PFSK-1 (cell line): ENCODE data around the gene TNFAIP8.

Experiments used
- POLR2AphosphoS5 ChIP-seq: IDR thresholded peaks from 2 replicates; pipeline ENCODE4 v1.6.1; 2012; ENCODE audit warnings: low read depth, mild to moderate bottlenecking, control low read depth, low read length, moderate library complexity
- SIN3A ChIP-seq: IDR thresholded peaks from 2 replicates; pipeline ENCODE4 v1.6.1; 2012; ENCODE audit warnings: mild to moderate bottlenecking, low read length, moderate library complexity, borderline replicate concordance; ENCODE audit not compliant: insufficient read depth
- TAF1 ChIP-seq: IDR thresholded peaks from 2 replicates; pipeline ENCODE4 v1.6.1; 2012; ENCODE audit warnings: low read length, control low read depth, borderline replicate concordance; ENCODE audit not compliant: insufficient read depth
- TF ChIP-seq, protein P1 (sequence below), 2 experiments: IDR thresholded peaks; 2 replicates each; pipeline versions ENCODE4 v1.6.1 to v1.8.0; 2011 to 2012; ENCODE audit warnings: low read depth in 2 of 2, low read length in 2 of 2, control low read depth in 1 of 2, inconsistent platforms in 1 of 2, mild to moderate bottlenecking in 1 of 2, moderate library complexity in 1 of 2; ENCODE audit not compliant: insufficient read depth in 1 of 2

DNA sequence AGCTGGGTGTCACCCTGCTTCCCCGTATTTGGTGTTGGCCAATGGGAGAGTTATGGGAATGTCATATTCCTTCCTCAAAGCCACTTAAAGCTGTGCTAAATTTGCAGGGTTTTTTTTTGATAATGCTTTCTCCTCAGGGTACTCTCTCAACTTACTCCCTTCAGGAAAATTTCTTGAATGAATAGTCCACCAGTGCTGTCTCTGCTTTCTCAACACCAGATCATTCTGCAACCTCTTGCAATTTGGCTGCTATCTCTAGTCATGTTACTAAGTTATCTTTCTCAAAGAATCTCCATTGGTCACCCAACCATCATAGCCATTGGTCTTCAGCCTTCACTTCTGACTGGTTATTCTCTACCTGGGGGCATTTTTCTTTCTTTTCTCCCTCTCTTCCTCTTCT is 13.4 kb upstream of the TNFAIP8 start:
- TF ChIP-seq POLR2AphosphoS5 (no peak), TAF1 (no peak), SIN3A (no peak)
- TF ChIP-seq, protein P1, sequence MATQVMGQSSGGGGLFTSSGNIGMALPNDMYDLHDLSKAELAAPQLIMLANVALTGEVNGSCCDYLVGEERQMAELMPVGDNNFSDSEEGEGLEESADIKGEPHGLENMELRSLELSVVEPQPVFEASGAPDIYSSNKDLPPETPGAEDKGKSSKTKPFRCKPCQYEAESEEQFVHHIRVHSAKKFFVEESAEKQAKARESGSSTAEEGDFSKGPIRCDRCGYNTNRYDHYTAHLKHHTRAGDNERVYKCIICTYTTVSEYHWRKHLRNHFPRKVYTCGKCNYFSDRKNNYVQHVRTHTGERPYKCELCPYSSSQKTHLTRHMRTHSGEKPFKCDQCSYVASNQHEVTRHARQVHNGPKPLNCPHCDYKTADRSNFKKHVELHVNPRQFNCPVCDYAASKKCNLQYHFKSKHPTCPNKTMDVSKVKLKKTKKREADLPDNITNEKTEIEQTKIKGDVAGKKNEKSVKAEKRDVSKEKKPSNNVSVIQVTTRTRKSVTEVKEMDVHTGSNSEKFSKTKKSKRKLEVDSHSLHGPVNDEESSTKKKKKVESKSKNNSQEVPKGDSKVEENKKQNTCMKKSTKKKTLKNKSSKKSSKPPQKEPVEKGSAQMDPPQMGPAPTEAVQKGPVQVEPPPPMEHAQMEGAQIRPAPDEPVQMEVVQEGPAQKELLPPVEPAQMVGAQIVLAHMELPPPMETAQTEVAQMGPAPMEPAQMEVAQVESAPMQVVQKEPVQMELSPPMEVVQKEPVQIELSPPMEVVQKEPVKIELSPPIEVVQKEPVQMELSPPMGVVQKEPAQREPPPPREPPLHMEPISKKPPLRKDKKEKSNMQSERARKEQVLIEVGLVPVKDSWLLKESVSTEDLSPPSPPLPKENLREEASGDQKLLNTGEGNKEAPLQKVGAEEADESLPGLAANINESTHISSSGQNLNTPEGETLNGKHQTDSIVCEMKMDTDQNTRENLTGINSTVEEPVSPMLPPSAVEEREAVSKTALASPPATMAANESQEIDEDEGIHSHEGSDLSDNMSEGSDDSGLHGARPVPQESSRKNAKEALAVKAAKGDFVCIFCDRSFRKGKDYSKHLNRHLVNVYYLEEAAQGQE (IDR thresholded peaks at IDR 0.05; ENCODE audit: insufficient read depth in 1 of 2, low read depth in 2 of 2, low read length in 2 of 2), result no peak
